ENCODE results near the gene MYMX.

The MYMX gene

DNA sequence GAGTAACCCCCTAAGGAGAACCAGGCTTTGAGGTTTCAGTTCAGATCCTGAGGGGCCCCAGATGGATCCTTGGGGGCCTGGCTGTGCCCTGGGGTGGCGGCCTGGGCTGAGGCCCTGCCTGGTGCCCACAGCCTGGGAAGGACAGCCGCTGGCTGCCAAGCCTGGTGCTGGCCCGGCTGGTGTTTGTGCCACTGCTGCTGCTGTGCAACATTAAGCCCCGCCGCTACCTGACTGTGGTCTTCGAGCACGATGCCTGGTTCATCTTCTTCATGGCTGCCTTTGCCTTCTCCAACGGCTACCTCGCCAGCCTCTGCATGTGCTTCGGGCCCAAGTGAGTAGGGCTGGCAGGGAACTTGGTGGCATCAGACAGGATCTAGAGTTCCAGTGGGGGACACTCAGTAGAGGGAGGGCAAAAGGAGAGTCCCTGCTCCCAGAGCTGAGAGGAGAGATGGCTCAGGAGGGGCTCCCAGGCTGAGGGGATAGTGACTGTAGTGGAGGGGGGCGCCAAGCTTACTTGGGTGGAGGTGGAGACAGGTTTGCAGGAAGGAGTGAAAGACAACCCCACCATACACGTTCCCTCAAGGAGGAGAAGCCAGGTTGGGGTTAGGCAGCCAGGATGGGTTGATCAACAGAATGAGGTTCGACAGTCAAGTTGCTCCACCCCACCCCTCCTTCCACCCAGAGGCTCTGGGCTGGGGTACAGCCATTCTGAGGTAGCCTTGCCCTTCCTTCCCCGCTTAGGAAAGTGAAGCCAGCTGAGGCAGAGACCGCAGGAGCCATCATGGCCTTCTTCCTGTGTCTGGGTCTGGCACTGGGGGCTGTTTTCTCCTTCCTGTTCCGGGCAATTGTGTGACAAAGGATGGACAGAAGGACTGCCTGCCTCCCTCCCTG is 16.2 kb downstream of the MYMX start:
- DNase-seq (ENCODE audit: low read depth, low spot score): no peak

DNA sequence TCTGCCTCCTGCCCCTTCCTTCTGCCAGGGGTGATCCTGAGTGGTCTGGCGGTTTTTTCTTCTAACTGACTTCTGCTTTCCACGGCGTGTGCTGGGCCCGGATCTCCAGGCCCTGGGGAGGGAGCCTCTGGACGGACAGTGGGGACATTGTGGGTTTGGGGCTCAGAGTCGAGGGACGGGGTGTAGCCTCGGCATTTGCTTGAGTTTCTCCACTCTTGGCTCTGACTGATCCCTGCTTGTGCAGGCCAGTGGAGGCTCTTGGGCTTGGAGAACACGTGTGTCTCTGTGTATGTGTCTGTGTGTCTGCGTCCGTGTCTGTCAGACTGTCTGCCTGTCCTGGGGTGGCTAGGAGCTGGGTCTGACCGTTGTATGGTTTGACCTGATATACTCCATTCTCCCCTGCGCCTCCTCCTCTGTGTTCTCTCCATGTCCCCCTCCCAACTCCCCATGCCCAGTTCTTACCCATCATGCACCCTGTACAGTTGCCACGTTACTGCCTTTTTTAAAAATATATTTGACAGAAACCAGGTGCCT is 16.9 kb downstream of the MYMX start:
- no peak for DNase-seq (ENCODE audit: low read depth, low spot score)

DNA sequence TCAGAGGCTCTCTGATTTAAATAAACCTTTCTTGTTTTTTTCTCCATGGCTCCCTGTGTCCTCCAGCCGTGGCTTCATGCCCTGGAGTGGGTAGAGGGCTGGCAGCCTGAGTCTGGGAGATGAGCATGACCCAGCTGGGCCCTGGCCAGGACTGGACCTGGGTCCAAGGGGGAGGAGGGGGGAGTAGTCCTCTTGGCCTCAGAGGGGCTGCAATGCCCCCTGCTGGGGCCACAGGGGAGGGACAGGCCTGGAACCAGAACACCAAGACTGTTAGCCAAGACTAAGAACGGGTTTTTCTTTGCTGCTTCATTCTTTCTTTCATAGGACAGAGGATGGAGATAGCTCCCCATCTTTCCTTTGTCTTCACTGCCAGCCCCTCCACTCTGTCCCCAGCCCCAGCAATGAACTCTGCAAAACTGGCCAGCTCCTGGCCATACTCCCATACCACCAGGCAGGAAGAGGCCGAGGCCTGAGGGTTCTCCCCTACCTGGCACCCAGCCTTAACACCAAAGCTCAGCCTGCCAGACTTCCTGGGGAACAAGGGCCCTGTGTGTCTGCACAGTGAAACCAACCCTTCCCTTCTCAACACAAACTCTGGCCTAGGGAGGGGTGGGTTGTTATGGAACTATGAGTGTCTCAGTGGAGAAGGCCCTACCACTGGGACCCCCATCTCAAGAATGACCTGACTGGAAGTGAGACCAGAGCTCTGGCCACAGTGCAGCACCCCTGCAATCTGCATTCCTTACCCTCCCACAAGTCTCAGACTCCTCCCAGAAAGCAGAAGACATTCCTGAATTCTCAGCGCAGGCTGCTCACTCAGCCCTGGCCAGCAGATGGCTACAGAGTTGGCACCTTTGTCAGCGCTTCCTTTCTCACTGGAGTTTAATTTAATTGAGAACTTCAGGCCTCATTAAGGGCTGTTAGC is 17.6 kb downstream of the MYMX start:
- DNase-seq (ENCODE audit: low read depth, low spot score): peak; percentile 93

DNA sequence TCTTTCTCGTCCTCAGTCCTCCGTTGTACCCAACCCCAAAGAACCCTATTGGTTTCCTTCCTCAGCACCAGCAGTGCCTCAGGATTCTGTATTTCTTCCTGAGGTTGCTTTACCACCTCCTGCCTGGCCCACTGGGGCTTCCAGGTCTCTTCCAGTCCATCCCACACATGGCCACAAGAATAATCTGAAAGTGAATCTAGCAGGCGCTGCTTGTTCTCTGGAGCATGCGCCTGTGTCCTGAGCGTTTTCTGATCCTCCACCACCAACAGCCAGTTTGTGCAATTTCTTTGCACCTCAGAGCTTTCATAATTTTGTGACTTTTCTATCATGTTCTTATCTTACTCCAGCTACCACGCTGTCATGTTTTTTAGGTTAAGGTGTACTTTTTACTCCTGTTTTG is 18.5 kb downstream of the MYMX start:
- no peak for DNase-seq (ENCODE audit: low read depth, low spot score)

GRCh38 chr6:44235891-44236516 is 19.3 kb downstream of the MYMX start:
- no peak for DNase-seq (ENCODE audit: low read depth, low spot score)

DNA sequence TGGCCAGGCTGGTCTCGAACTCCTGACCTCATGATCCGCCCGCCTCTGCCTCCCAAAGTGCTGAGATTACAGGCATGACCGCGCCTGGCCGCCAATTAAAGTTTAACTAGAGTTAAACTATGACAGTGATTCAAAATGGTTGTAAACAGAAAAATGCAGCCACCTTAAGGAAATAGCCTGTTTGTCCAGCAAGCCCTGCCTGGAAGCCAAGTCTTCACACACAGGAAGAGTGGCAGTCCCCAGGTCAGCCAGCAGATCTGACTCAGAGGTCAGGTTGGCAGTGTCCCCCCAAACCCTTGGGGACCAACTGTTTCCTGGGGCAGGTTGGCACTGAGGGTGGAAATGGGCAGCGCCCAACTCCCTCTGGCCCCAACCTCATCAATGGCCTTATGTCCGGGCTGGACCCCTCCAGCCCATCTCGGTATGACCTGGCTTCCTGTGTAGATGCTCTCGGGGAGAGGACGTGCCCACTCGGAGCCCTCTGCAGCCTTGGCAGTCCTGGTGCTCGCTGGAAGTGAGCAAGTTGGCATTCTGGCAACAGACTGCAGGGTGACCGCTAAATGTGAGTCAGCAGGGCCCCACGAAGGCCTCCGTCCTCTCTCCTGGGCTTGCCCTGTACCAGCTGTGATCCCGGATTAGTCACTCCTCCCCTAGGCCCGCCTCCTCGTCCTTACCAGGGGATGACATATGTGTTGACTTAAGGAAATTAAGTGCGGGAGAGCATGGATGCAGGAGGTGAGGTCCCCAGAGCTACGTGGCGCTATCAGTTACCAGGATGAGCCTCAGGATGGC is 20.5 kb downstream of the MYMX start:
- peak; percentile 94 for DNase-seq (ENCODE audit: low read depth, low spot score)

DNA sequence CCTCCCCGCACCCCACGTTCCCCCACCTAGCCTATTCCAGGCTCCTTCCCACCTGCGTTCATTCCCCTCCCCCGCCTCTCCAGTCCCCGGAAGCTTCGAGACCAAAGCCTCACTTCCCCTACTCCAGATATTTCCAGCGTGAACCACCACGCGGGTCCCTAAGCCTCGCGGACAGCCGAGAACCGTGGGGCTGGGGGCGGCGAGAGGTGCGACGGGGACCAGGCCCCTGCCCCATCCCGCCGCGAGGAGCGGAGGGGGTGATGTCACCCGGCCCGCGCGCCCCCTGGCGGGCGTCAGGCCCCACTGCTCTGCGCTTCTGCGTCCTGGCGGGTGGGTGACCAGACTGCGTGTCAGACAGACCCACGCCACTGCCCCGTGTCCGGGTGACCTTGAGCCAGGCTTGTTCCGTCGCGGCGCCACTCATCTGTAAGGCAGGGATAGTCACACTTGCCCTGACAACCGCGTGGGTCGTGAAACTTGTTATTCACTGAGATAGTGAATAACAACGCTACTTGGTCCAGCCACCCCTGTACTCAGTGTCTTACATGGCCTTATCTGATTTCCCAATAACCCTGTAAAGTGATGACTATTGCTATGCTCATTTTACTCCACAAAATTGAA is 21.2 kb downstream of the MYMX start:
- DNase-seq (ENCODE audit: low read depth, low spot score): peak; percentile 90

- DNase-seq (ENCODE audit: low read depth, low spot score): no peak
These were observed 22.1 kb downstream of the MYMX start for GRCh38 chr6:44238687-44239350.

DNA sequence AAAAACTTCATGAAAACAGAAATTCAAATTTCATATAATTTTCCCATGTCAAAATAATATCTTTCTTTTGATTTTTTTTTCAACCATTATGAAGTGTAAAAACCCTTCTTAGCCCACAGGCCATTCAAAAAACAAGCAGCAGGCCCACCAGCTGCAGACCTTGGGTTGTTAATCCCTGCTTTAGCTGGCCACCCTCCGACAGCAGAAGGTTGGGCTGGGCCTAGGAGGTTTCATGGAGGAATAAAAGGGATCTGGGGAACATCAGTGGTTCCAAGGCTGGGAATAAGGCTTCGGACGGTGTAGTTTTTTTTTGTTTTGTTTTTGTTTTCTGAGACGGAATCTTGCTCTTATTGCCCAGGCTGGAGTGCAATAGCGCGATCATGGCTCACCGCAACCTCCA is 26.6 kb downstream of the MYMX start:
- no peak for DNase-seq (ENCODE audit: low read depth, low spot score)

GRCh38 chr6:44245391-44245911 is 28.7 kb downstream of the MYMX start:
- DNase-seq (ENCODE audit: low read depth, low spot score): no peak

DNA sequence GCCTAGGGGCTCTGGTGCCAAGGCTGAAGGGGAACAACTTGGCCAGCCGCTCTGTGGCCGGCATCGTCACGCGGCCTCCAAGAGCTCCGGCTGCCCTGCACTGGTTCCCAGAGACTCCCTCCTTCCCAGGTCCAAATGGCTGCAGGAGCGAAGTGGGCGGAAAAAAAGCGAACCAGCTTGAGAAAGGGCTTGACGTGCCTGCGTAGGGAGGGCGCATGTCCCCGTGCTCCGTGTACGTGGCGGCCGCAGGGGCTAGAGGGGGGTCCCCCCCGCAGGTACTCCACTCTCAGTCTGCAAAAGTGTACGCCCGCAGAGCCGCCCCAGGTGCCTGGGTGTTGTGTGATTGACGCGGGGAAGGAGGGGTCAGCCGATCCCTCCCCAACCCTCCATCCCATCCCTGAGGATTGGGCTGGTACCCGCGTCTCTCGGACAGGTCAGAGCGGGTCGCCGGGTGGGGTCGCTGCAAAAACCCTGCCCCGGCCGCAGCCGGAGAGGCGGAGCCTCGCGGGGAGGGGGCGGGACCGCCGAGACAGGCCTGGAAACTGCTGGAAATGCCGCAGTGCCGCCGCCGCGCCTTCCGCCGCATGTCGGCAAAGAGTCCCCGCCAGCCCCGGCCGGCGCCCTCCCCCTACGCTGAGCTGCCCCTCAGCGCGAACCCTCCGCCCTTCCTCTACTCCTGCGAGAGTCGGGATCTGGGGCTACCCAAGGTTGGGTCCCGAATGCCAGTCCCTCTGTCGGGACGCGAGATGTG is 29.4 kb downstream of the MYMX start:
- peak; percentile 96 for DNase-seq (ENCODE audit: low read depth, low spot score)

GRCh38 chr6:44246663-44247337 is 30.1 kb downstream of the MYMX start, which contains the start of gene HSP90AB1:
HSP90AB1 (plus strand) TSS chr6:44247101; CDS start chr6:44248630, 1,529 bp downstream.
- DNase-seq (ENCODE audit: low read depth, low spot score): peak; percentile 98

DNA sequence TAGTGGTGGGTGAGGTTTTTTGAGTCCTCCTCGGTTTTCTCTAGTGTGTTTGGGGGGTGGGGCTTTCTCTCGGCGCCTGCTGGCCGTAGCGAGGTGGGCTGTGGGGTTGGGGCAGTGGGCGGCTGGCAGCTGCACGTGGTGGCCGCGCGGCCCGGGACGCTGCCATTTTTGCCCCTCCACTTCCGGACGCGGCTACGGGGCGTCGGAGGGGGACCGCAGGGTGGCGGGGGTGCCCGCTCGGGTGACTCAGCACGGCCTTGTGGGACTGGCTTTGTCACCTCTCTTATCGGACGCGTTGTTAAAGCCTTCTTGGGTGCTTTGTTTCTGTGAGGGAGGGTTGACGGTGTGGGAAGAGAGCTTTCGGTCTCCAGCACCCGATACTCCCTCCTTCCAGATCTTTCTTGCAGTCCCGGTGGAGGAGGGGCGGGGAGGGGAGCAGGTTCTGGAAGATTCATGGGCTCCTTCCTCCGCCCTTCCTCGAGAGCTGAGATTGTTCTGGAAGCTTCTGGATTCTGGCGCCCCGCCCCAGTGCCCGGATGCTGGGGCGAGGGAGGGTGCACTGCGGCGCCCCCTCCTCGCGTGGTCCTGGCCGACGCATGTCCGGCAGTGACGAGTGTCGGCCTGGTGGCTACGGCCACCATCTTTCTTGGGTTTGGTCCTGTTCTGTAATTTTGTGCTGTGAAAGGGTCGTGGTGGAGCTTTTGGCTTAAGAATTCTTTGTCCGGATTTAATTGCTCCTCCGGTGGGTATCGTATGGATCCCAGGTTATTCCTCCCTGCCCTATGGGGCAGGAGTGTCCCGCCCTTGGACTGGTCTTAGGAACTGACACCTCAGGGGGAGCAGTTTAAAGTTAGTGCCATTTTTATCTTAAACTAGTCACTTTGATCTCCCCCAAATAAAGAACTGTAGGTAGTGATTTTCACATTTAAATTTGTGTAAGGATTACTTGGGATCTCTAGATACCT is 30.9 kb downstream of the MYMX start:
- DNase-seq (ENCODE audit: low read depth, low spot score): peak; percentile 80

DNA sequence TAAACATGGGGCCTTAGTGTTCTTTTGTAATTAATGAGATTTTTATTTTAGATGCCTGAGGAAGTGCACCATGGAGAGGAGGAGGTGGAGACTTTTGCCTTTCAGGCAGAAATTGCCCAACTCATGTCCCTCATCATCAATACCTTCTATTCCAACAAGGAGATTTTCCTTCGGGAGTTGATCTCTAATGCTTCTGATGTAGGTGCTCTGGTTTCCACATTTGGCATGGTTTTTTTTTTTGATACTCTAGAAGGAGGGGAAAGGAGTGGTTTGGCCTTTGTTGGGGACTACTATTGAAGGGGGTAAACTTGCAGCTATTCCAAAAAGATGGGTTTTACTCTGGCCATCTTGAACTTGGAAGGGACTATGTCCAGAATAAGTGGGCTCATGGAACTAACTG is 31.9 kb downstream of the MYMX start:
- DNase-seq (ENCODE audit: low read depth, low spot score): no peak

DNA sequence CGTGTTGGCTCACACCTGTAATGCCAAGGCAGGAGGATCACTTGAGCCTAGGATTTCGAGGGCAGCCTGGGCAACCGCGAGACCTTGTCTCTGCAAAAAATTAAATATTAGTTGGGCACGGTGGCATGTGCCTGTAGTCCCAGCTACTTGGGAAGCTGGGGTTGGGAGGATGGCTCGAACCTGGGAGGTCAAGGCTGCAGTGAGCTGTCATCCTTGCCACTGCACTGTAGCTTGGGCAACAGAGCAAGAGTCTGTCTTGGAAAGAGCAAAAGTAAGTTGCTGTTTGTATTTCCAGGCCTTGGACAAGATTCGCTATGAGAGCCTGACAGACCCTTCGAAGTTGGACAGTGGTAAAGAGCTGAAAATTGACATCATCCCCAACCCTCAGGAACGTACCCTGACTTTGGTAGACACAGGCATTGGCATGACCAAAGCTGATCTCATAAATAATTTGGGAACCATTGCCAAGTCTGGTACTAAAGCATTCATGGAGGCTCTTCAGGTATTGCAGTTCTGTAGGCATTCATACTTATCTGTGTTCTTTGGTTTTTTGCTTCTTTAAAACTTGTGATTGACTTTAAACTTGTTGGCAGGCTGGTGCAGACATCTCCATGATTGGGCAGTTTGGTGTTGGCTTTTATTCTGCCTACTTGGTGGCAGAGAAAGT is 32.5 kb downstream of the MYMX start:
- DNase-seq (ENCODE audit: low read depth, low spot score): no peak

- no peak for DNase-seq (ENCODE audit: low read depth, low spot score)
These were observed 33.5 kb downstream of the MYMX start for GRCh38 chr6:44250067-44250717.

Measured in astrocyte of the hippocampus (primary cell).